Heart left ventricle (tissue), 16 donors: ENCODE data around the gene SLC35F5. TPM values are rescaled to one million over a fixed set of nuclear protein-coding genes. Genes with fewer than 3 reads are reported as not detected.

ENCODE experiments used
- ATAC-seq, 4 donors: fragments of 200-7000 bp; cut with Tn5 transposase; one replicate each; pipeline ENCODE4 v1.9.1; 2020 to 2022; ENCODE audit warnings: moderate library complexity in 4 of 4, mild to moderate bottlenecking in 3 of 4, moderate number of reproducible peaks in 1 of 4
- DNase-seq, 5 donors: peaks; one replicate each; pipeline ENCODE4 v3.0.0-alpha.2; 2020
- H3K27ac ChIP-seq, 12 donors: fragments of 200-600 bp; sonication (generic) in 4 of 12; one replicate each; pipeline versions ENCODE4 v1.5.0 to v1.8.0; 2016 to 2022; ENCODE audit warnings: mild to moderate bottlenecking in 2 of 12
- H3K27me3 ChIP-seq, 9 donors: fragments of 200-600 bp; sonication (generic) in 2 of 9; one replicate each; pipeline versions ENCODE4 v1.5.1 to v1.8.0; 2016 to 2022; ENCODE audit warnings: mild to moderate bottlenecking in 3 of 9
- H3K36me3 ChIP-seq, 9 donors: fragments of 200-600 bp; sonication (generic) in 2 of 9; one replicate each; pipeline versions ENCODE4 v1.5.0 to v1.8.0; 2018 to 2022; ENCODE audit warnings: mild to moderate bottlenecking in 2 of 9
- H3K4me1 ChIP-seq, 12 donors: fragments of 200-600 bp; sonication (generic) in 4 of 12; one replicate each; pipeline versions ENCODE4 v1.5.0 to v1.8.0; 2016 to 2022; ENCODE audit warnings: mild to moderate bottlenecking in 3 of 12
- H3K4me3 ChIP-seq, 12 donors: fragments of 200-600 bp; sonication (generic) in 4 of 12; one replicate each; pipeline versions ENCODE4 v1.5.0 to v1.8.0; 2017 to 2022; ENCODE audit warnings: mild to moderate bottlenecking in 9 of 12, moderate library complexity in 4 of 12
- H3K9me3 ChIP-seq, 12 donors: fragments of 200-600 bp; sonication (generic) in 4 of 12; one replicate each; pipeline versions ENCODE4 v1.5.0 to v1.8.0; 2016 to 2022; ENCODE audit warnings: mild to moderate bottlenecking in 1 of 12
- CTCF ChIP-seq, 12 donors: fragments of 200-600 bp; sonication (generic) in 4 of 12; IDR thresholded peaks; one replicate each; pipeline versions ENCODE4 v1.5.0 to v1.8.0; 2018 to 2022; ENCODE audit warnings: antibody characterized with exemption in 12 of 12, mild to moderate bottlenecking in 5 of 12
- POLR2A ChIP-seq, 2 donors: fragments of 450-650 bp; IDR thresholded peaks; one replicate each; pipeline ENCODE4 v1.6.1; 2017; ENCODE audit warnings: antibody characterized with exemption in 2 of 2, mild to moderate bottlenecking in 2 of 2, moderate library complexity in 2 of 2
- WGBS, 4 donors: extraction: QIAGEN DNeasy Blood & Tissue Kit in 2 of 4; methylation state at CpG; one replicate each; pipeline versions ENCODE4 v1.1.5 to v1.1.7; 2013 to 2018; 5-methylcytosine and 5-hydroxymethylcytosine counted together
- intact Hi-C, 10 donors: fragments of 100-400 bp; cut with DNase I; formaldehyde crosslinking; loops; one replicate each; pipeline versions ENCODE4 v1.11.1 to v1.14.2; 2022
- polyA plus RNA-seq, 2 donors: library from polyadenylated mRNA; stranded (reverse); fragments of 200-250 nt; gene quantifications; one replicate each; pipeline ENCODE4 v1.2.3, GENCODE V29; 2013
- total RNA-seq, 9 donors: library from RNA; depleted of rRNA in 2 of 9; stranded (reverse); fragments of >200 nt in 2 of 9; fragmentation: NEBNext Ultra II Directional in 3 of 9; extraction: Animal tissue kit (Norgen Biotek cat#: 25700) in 3 of 9; gene quantifications; one replicate each; pipeline versions ENCODE4 v1.1.0 to v1.2.4, GENCODE V29; 2016 to 2023
- donor health status: ischemic (EF 13 %, LVEDD 7.1; RV severe dilation, severe dysfunction).
- donor health status: healthy with polysubstance abuse.
- donor health status: DM: no; HTN: yes; CAD: no.
- donor health status: DM: no; HTN: no; CAD: no.
- donor health status: ischemic (EF 25% LVEDD 6.9; RV normal size, moderate dysfunction).
- donor health status: ischemic (EF 25% LVEDD 5.7; RV mildly dilated, moderate dysfunction).
- donor health status: healthy.
- donor health status: DM: yes; HTN: yes; CAD: no.
- donor health status: ischemic (EF 35%, LVEDD 5.7; RV mildly dilated, moderate dysfunction).
- donor health status: nonischemic (EF 11% LVEDD 7.7; RV severe dilation, severe dysfunction).
- donor health status: DM: yes; HTN: yes; CAD: no.
- donor health status: PGD.
- donor health status: ischemic (EF 29% LVEDD 5.4; RV normal size, mild dysfunction).
- donor health status: nonischemic (EF 23%, LVEDD 6.1; RV moderate dilation, normal function).

The SLC35F5 gene
- total and polyA plus RNA-seq, 11 donors, result 22.6 to 97.2 (median 61.9) TPM

- no peak overlapping the region for H3K27ac ChIP-seq
- 76 to 83% (median 80%) methylated on average over 3 of the region's 3 CpGs for WGBS, 4 donors
- H3K9me3 ChIP-seq, result no peaks in the 10 kb centered on the region
- H3K4me3 ChIP-seq, result no peak overlapping the region
- no peaks in the 10 kb centered on the region for H3K36me3 ChIP-seq
- intact Hi-C loops, result no loop called here
- DNase-seq (no peak), ATAC-seq (no peak)
- no peaks in the 10 kb centered on the region for H3K27me3 ChIP-seq
- TF ChIP-seq CTCF (IDR thresholded peaks at IDR 0.05), result no peak
- H3K4me1 ChIP-seq, result no peaks in the 10 kb centered on the region
Measured at GRCh38 chr2:113770929-113771328, 14.5 kb upstream of the SLC35F5 start.

- no peaks in the 10 kb centered on the region for H3K36me3 ChIP-seq
- no peaks in the 10 kb centered on the region for H3K27me3 ChIP-seq
- TF ChIP-seq CTCF (IDR thresholded peaks at IDR 0.05) (no peak), POLR2A (IDR thresholded peaks at IDR 0.05) (no peak)
- peaks cover 0 to 3% (median 0%) of the 10 kb centered on the region in 12 donors for H3K4me1 ChIP-seq
- intact Hi-C loops, result no loop called here
- WGBS, 4 donors, result 90 to 100% (median 95%) methylated on average over 3 of the region's 3 CpGs
- ATAC-seq (no peak), DNase-seq (no peak)
- H3K4me3 ChIP-seq, result no peak overlapping the region
- no peak overlapping the region for H3K27ac ChIP-seq
- H3K9me3 ChIP-seq, result no peaks in the 10 kb centered on the region
Measured at GRCh38 chr2:113769555-113769954, 13.1 kb upstream of the SLC35F5 start.

- no peak overlapping the region for H3K27ac ChIP-seq
- WGBS, 4 donors, result 88 to 100% (median 96%) methylated on average over 1 of the region's 1 CpG
- no peak for TF ChIP-seq CTCF (IDR thresholded peaks at IDR 0.05)
- no peak for TF ChIP-seq POLR2A (IDR thresholded peaks at IDR 0.05)
- H3K9me3 ChIP-seq, result no peaks in the 10 kb centered on the region
- H3K4me1 ChIP-seq, result peaks cover 0 to 5% (median 0%) of the 10 kb centered on the region in 12 donors
- no peak overlapping the region for H3K4me3 ChIP-seq
- H3K36me3 ChIP-seq, result no peaks in the 10 kb centered on the region
- intact Hi-C loops, result no loop called here
- ATAC-seq, result no peak
- no peak for DNase-seq
- H3K27me3 ChIP-seq, result no peaks in the 10 kb centered on the region
Measured at GRCh38 chr2:113768770-113769169, 12.3 kb upstream of the SLC35F5 start.

- DNase-seq (no peak), ATAC-seq (no peak)
- no peaks in the 10 kb centered on the region for H3K36me3 ChIP-seq
- no peaks in the 10 kb centered on the region for H3K9me3 ChIP-seq
- H3K27ac ChIP-seq, result no peak overlapping the region
- 83 to 93% (median 85%) methylated on average over 4 of the region's 4 CpGs for WGBS, 4 donors
- TF ChIP-seq POLR2A (IDR thresholded peaks at IDR 0.05) (no peak), CTCF (IDR thresholded peaks at IDR 0.05) (no peak)
- no peaks in the 10 kb centered on the region for H3K27me3 ChIP-seq
- H3K4me1 ChIP-seq, result peaks cover 0 to 5% (median 0%) of the 10 kb centered on the region in 12 donors
- no peak overlapping the region for H3K4me3 ChIP-seq
- intact Hi-C loops, result no loop called here
Measured at GRCh38 chr2:113767811-113768460, 11.5 kb upstream of the SLC35F5 start.
